ENCODE results near the gene XXYLT1.

Gene XXYLT1

GRCh38 chr3:195086341-195086740 lies 184.6 kb downstream of the XXYLT1 start:
- H3K4me1 ChIP-seq (ENCODE audit: insufficient read depth, poor library complexity, severe bottlenecking), result no peaks in the 10 kb centered on the region
- H3K36me3 ChIP-seq (ENCODE audit: low read depth), result no peaks in the 10 kb centered on the region

GRCh38 chr3:195085356-195086130 lies 185.4 kb downstream of the XXYLT1 start:
- H3K27me3 ChIP-seq (ENCODE audit: insufficient read depth, poor library complexity, severe bottlenecking), result no peaks in the 10 kb centered on the region
- no peaks in the 10 kb centered on the region for H3K36me3 ChIP-seq (ENCODE audit: low read depth)
- no peak for DNase-seq (ENCODE audit: low spot score)
- H3K4me1 ChIP-seq (ENCODE audit: insufficient read depth, poor library complexity, severe bottlenecking), result no peaks in the 10 kb centered on the region
- no peak overlapping the region for H3K4me3 ChIP-seq (ENCODE audit: severe bottlenecking)
- H3K27ac ChIP-seq (ENCODE audit: poor library complexity, severe bottlenecking), result no peak overlapping the region
- H3K9me3 ChIP-seq (ENCODE audit: severe bottlenecking), result no peaks in the 10 kb centered on the region
- no peak for ATAC-seq (ENCODE audit: low read depth)
- no peak for TF ChIP-seq CTCF (IDR thresholded peaks at IDR 0.05; ENCODE audit: poor library complexity, severe bottlenecking)

More at GRCh38 chr3:195086341-195086740, 184.6 kb downstream of the XXYLT1 start:
- no peak overlapping the region for H3K4me3 ChIP-seq (ENCODE audit: severe bottlenecking)
- H3K27ac ChIP-seq (ENCODE audit: poor library complexity, severe bottlenecking), result no peak overlapping the region
- no peaks in the 10 kb centered on the region for H3K27me3 ChIP-seq (ENCODE audit: insufficient read depth, poor library complexity, severe bottlenecking)
- H3K9me3 ChIP-seq (ENCODE audit: severe bottlenecking), result no peaks in the 10 kb centered on the region
- DNase-seq (ENCODE audit: low spot score) (no peak), ATAC-seq (ENCODE audit: low read depth) (no peak)
- no peak for TF ChIP-seq CTCF (IDR thresholded peaks at IDR 0.05; ENCODE audit: poor library complexity, severe bottlenecking)

- H3K27ac ChIP-seq (ENCODE audit: poor library complexity, severe bottlenecking), result no peak overlapping the region
- no peak for TF ChIP-seq CTCF (IDR thresholded peaks at IDR 0.05; ENCODE audit: poor library complexity, severe bottlenecking)
- H3K9me3 ChIP-seq (ENCODE audit: severe bottlenecking), result no peaks in the 10 kb centered on the region
- ATAC-seq (ENCODE audit: low read depth) (no peak), DNase-seq (ENCODE audit: low spot score) (no peak)
- no peaks in the 10 kb centered on the region for H3K4me1 ChIP-seq (ENCODE audit: insufficient read depth, poor library complexity, severe bottlenecking)
- H3K36me3 ChIP-seq (ENCODE audit: low read depth), result no peaks in the 10 kb centered on the region
- no peaks in the 10 kb centered on the region for H3K27me3 ChIP-seq (ENCODE audit: insufficient read depth, poor library complexity, severe bottlenecking)
- H3K4me3 ChIP-seq (ENCODE audit: severe bottlenecking), result no peak overlapping the region
Measured at GRCh38 chr3:195084746-195085145, 186.2 kb downstream of the XXYLT1 start.

GRCh38 chr3:195083659-195084058 lies 187.3 kb downstream of the XXYLT1 start:
- Histone ChIP-seq H3K36me3 (ENCODE audit: low read depth) (no peaks in the 10 kb centered on the region), H3K27me3 (ENCODE audit: insufficient read depth, poor library complexity, severe bottlenecking) (no peaks in the 10 kb centered on the region), H3K9me3 (ENCODE audit: severe bottlenecking) (no peaks in the 10 kb centered on the region), H3K4me1 (ENCODE audit: insufficient read depth, poor library complexity, severe bottlenecking) (no peaks in the 10 kb centered on the region), H3K27ac (ENCODE audit: poor library complexity, severe bottlenecking) (no peak overlapping the region), H3K4me3 (ENCODE audit: severe bottlenecking) (no peak overlapping the region)
- no peak for TF ChIP-seq CTCF (IDR thresholded peaks at IDR 0.05; ENCODE audit: poor library complexity, severe bottlenecking)
- DNase-seq (ENCODE audit: low spot score) (peak; percentile 15), ATAC-seq (ENCODE audit: low read depth) (no peak)

GRCh38 chr3:195082811-195083210 lies 188.1 kb downstream of the XXYLT1 start:
- H3K4me3 ChIP-seq (ENCODE audit: severe bottlenecking), result no peak overlapping the region
- no peak for TF ChIP-seq CTCF (IDR thresholded peaks at IDR 0.05; ENCODE audit: poor library complexity, severe bottlenecking)

More at GRCh38 chr3:195082811-195083210, 188.1 kb downstream of the XXYLT1 start:
- Histone ChIP-seq H3K36me3 (ENCODE audit: low read depth) (no peaks in the 10 kb centered on the region), H3K9me3 (ENCODE audit: severe bottlenecking) (no peaks in the 10 kb centered on the region), H3K27ac (ENCODE audit: poor library complexity, severe bottlenecking) (no peak overlapping the region), H3K4me1 (ENCODE audit: insufficient read depth, poor library complexity, severe bottlenecking) (no peaks in the 10 kb centered on the region), H3K27me3 (ENCODE audit: insufficient read depth, poor library complexity, severe bottlenecking) (no peaks in the 10 kb centered on the region)
- ATAC-seq (ENCODE audit: low read depth) (no peak), DNase-seq (ENCODE audit: low spot score) (peak; percentile 19)

Measured in RWPE2 (cell line).